Measurements from ENCODE around the gene ZNF613. TPM values are rescaled to one million over a fixed set of nuclear protein-coding genes. Genes with fewer than 3 reads are reported as not detected.
A peak's percentile ranks its signal among the peaks of the same experiment; 100 is the strongest.
"Not testable (repeated sequence)": the region's sequence is repeated elsewhere in the genome, so short reads cannot be mapped to it uniquely, and the experiment has no call there.

Gene ZNF613
- total RNA-seq, 4 donors from 2014 or later, result 7.9 to 27.7 (median 15.6) TPM

DNA sequence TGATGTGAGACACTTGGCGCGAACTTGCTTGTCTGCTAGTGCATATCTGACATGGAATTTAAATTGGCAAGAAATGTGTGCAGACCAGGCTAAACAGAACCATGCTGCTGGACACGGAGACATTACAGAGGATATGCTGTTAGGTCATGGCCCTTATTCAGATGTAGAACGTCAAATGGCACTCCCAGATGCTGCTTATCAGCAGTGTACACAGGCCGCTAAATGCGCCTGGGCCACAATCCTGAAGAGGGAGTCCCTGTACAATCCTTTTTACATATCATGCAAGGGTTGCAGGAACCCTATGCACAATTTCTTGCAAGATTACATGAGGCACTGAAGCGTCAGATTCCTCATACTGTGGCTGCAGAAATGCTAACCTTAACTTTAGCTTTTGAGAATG lies 50.1 kb downstream of the ZNF613 start:
- intact Hi-C loops (cut with DNase I), result no loop called here
- no peaks in the 10 kb centered on the region for H3K9me3 ChIP-seq
- peaks cover 30 to 32% of the 10 kb centered on the region in 2 donors for H3K36me3 ChIP-seq

DNA sequence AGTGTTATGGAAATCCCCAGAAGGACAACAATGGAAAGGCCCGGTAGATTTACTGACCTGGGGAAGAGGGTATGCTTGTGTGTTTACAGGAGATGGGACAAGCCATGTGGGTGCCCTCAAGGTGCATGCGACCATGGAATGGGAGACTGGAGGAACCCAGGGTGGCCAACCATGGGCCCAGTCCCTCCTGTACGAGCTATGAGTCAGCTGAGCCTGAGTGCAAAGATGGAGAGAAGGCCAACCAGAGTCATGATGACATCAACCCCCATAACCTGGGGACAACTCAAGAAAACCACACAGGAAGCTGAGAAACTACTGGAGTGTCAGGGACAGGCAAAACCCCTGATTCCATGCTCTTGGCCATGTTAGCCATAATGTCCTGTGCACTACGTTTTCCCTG lies 51.6 kb downstream of the ZNF613 start:
- no peak overlapping the region for H3K27ac ChIP-seq
- H3K27me3 ChIP-seq, result no peaks in the 10 kb centered on the region
- H3K9me3 ChIP-seq, result no peaks in the 10 kb centered on the region
- TF ChIP-seq, protein P1, sequence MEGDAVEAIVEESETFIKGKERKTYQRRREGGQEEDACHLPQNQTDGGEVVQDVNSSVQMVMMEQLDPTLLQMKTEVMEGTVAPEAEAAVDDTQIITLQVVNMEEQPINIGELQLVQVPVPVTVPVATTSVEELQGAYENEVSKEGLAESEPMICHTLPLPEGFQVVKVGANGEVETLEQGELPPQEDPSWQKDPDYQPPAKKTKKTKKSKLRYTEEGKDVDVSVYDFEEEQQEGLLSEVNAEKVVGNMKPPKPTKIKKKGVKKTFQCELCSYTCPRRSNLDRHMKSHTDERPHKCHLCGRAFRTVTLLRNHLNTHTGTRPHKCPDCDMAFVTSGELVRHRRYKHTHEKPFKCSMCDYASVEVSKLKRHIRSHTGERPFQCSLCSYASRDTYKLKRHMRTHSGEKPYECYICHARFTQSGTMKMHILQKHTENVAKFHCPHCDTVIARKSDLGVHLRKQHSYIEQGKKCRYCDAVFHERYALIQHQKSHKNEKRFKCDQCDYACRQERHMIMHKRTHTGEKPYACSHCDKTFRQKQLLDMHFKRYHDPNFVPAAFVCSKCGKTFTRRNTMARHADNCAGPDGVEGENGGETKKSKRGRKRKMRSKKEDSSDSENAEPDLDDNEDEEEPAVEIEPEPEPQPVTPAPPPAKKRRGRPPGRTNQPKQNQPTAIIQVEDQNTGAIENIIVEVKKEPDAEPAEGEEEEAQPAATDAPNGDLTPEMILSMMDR (IDR thresholded peaks at IDR 0.05), result no peak
- TF ChIP-seq POLR2A (IDR thresholded peaks at IDR 0.05), result no peak
- no peak overlapping the region for H3K4me3 ChIP-seq (replicated peaks in 1 of 3)
- intact Hi-C loops (cut with DNase I), result no loop called here
- WGBS, 2 donors, result 93 to 98% methylated on average over 4 of the region's 4 CpGs
- no peak for DNase-seq
- peaks cover 0 to 5% of the 10 kb centered on the region in 2 donors for H3K4me1 ChIP-seq
- H3K36me3 ChIP-seq, result peaks cover 15 to 20% of the 10 kb centered on the region in 2 donors

More for the DNA sequence above, 50.1 kb downstream of the ZNF613 start:
- DNase-seq, result no peak
- H3K4me3 ChIP-seq (replicated peaks in 1 of 3), result no peak overlapping the region
- no peak overlapping the region for H3K27ac ChIP-seq
- no peaks in the 10 kb centered on the region for H3K27me3 ChIP-seq
- WGBS, 2 donors, result 86 to 95% methylated on average over 7 of the region's 7 CpGs
- TF ChIP-seq, protein P1 (IDR thresholded peaks at IDR 0.05), result no peak
- no peak for TF ChIP-seq POLR2A (IDR thresholded peaks at IDR 0.05)
- H3K4me1 ChIP-seq, result peaks cover 0 to 5% of the 10 kb centered on the region in 2 donors

DNA sequence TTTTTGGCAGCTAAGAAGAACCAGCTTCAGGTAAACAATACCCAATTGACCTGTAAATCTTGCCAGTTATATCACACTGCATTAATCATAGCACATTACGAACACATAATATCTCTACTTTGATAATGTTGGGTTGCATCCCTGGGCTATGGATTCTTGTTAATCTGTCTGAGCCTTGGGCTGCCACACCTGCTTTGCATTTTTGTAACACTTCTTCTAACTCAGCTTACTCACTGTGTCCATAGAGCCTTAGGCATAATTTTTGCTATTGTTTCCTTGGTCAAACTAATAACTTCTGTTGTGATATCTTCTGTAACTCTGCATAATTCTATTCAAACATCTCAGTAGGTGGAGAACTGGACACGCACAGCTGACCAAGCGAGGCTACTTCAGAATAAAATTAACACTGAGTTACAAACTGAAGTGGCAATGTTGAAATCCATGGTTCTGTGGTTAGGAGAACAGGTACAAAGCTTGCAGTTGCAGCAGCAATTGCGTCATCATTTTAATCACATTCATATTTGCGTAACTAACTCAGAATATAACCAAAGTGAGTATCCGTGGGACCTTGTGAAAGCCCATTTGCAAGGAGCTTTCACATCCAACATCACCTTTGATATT lies 53.0 kb downstream of the ZNF613 start:
- no peak for TF ChIP-seq POLR2A (IDR thresholded peaks at IDR 0.05)
- TF ChIP-seq, protein P1 (IDR thresholded peaks at IDR 0.05), result no peak
- peak; percentile 11 to 51 for DNase-seq
- Histone ChIP-seq H3K27me3 (no peaks in the 10 kb centered on the region), H3K9me3 (no peaks in the 10 kb centered on the region), H3K4me3 (replicated peaks in 1 of 3) (no peak overlapping the region), H3K4me1 (peaks cover 0 to 11% of the 10 kb centered on the region in 2 donors), H3K36me3 (peaks cover 8 to 10% of the 10 kb centered on the region in 2 donors), H3K27ac (no peak overlapping the region)
- intact Hi-C loops (cut with DNase I), result loop anchor here (10.0 kb wide), 1 partner anchor 85 kb away; no protein-coding TSS in a partner anchor
- WGBS, 2 donors, result 69 to 86% methylated on average over 6 of the region's 6 CpGs

DNA sequence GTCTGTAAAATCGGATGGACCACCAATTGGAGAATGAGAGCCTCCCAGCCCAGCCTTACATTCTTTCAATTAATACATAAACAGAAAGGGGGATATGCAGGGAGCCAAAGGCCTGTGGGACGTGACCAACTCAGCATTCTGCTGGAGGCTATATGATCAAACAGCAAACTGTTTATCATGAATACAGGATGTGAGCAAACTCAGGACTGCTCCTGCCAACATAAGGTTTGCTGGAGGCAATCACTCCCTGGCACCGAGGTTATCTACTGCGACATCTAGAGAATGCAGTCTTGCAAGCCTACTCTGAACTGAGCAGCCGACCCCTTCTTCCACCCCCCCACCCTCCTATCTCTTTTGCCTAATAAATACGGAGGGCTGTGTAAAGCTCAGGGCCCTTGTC lies 53.7 kb downstream of the ZNF613 start:
- not testable (repeated sequence) for H3K27ac ChIP-seq, H3K9me3 ChIP-seq
- WGBS, 2 donors, result 81 to 95% methylated on average over 6 of the region's 6 CpGs

DNA sequence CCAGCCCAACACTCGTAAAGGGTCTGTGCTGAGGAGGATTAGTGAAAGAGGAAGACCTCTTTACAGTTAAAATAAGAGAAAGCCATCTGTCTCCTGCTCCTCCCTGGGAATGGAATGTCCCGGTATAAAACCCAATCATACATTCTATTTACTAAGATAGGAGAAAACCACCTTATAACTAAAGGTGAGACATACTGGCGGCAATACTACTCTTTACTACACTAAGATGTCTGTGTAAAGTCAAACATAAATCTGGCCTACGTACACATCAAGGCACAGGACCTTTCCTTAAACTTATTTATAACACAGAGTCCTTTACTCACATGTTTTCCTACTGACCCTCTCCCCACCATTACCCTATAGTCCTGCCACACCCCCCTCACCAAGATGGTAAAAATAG lies 56.1 kb downstream of the ZNF613 start:
- H3K4me1 ChIP-seq, result peaks cover 6 to 16% of the 10 kb centered on the region in 2 donors
- WGBS, 2 donors, result 83 to 88% methylated on average over 4 of the region's 4 CpGs
- H3K9me3 ChIP-seq, result no peaks in the 10 kb centered on the region
- peaks cover 8 to 10% of the 10 kb centered on the region in 2 donors for H3K36me3 ChIP-seq
- TF ChIP-seq, protein P1 (IDR thresholded peaks at IDR 0.05), result no peak
- no peak for TF ChIP-seq POLR2A (IDR thresholded peaks at IDR 0.05)
- DNase-seq, result no peak
- intact Hi-C loops (cut with DNase I), result loop anchor here (10.0 kb wide), 1 partner anchor 89 kb away; no protein-coding TSS in a partner anchor
- H3K27me3 ChIP-seq, result no peaks in the 10 kb centered on the region
- no peak overlapping the region for H3K27ac ChIP-seq
- H3K4me3 ChIP-seq (replicated peaks in 1 of 3), result no peak overlapping the region

More for the DNA sequence above, 53.7 kb downstream of the ZNF613 start:
- Histone ChIP-seq H3K4me1 (peaks cover 6 to 16% of the 10 kb centered on the region in 2 donors), H3K36me3 (peaks cover 8 to 10% of the 10 kb centered on the region in 2 donors)
- DNase-seq; H3K27me3 ChIP-seq; H3K4me3 ChIP-seq (replicated peaks in 1 of 3): not testable (repeated sequence)
- intact Hi-C loops (cut with DNase I), result loop anchor here (10.0 kb wide), 1 partner anchor 86 kb away; no protein-coding TSS in a partner anchor
